ENCODE measurements around the gene VSTM1. TPM values are rescaled to one million over a fixed set of nuclear protein-coding genes. Genes with fewer than 3 reads are reported as not detected.

Gene VSTM1
- not detected in 2 replicates for total RNA-seq

GRCh38 chr19:54063350-54064116 lies at the start of gene VSTM1:
Gene VSTM1, minus strand, starts transcription at chr19:54063897. Its CDS starts 120 bp downstream, at chr19:54063777.

GRCh38 chr19:54102421-54103169 lies 38.9 kb upstream of the VSTM1 start, which contains the start of gene NDUFA3:
Gene NDUFA3, plus strand, starts transcription at chr19:54102855. Its CDS starts 24 bp downstream, at chr19:54102879.

GRCh38 chr19:54100561-54100960 lies 36.9 kb upstream of the VSTM1 start, which contains the start of gene OSCAR:
Gene OSCAR, minus strand, starts transcription at chr19:54100803. Its CDS starts 11 bp downstream, at chr19:54100792.

GRCh38 chr19:54081032-54081431 lies 17.3 kb upstream of the VSTM1 start, which contains the start of gene TARM1:
Gene TARM1, minus strand, starts transcription at chr19:54081365. Its CDS starts 25 bp downstream, at chr19:54081340.

GRCh38 chr19:53991224-53992113 lies 72.2 kb downstream of the VSTM1 start, which contains the start of gene CACNG6:
Gene CACNG6, plus strand, starts transcription at chr19:53991637. Its CDS starts 1,241 bp downstream, at chr19:53992878.

Other genes with a start within 250 kb of the VSTM1 start
- gene NLRP12, start 239.6 kb downstream of the VSTM1 start, total RNA-seq = not detected in 2 replicates
- 169 and 237 TPM in 2 replicates for gene MYADM, start 196.0 kb downstream of the VSTM1 start, total RNA-seq
- gene PRKCG, start 181.7 kb downstream of the VSTM1 start, total RNA-seq = under 0.01 TPM in 1 of 2 replicates, not detected in the other
- 0.13 and 1.1 TPM in 2 replicates for gene CACNG7, start 154.6 kb downstream of the VSTM1 start, total RNA-seq
- gene CACNG8, start 101.0 kb downstream of the VSTM1 start, total RNA-seq = under 0.01 and 0.13 TPM in 2 replicates
- gene CACNG6, start 72.3 kb downstream of the VSTM1 start, total RNA-seq = 0.89 TPM in 1 of 2 replicates, not detected in the other
- not detected in 2 replicates for gene TARM1, start 17.5 kb upstream of the VSTM1 start, total RNA-seq
- gene OSCAR, start 36.9 kb upstream of the VSTM1 start, total RNA-seq = 1.5 TPM in 1 of 2 replicates, not detected in the other
- gene NDUFA3, start 39.0 kb upstream of the VSTM1 start, total RNA-seq = 38.1 and 79.7 TPM in 2 replicates
- 15.0 and 16.8 TPM in 2 replicates for gene TFPT, start 51.8 kb upstream of the VSTM1 start, total RNA-seq
- gene PRPF31, start 51.9 kb upstream of the VSTM1 start, total RNA-seq = 75.3 and 100 TPM in 2 replicates
- 17.9 and 20.4 TPM in 2 replicates for gene CNOT3, start 73.9 kb upstream of the VSTM1 start, total RNA-seq
- 3.5 and 5.2 TPM in 2 replicates for gene LENG1, start 95.8 kb upstream of the VSTM1 start, total RNA-seq
- 4.1 TPM in 1 of 2 replicates, not detected in the other for gene TMC4, start 109.3 kb upstream of the VSTM1 start, total RNA-seq
- gene MBOAT7, start 125.7 kb upstream of the VSTM1 start, total RNA-seq = 140 and 150 TPM in 2 replicates
- 106 and 125 TPM in 2 replicates for gene TSEN34, start 127.4 kb upstream of the VSTM1 start, total RNA-seq
- gene RPS9, start 137.0 kb upstream of the VSTM1 start, total RNA-seq = 1,803 and 1,860 TPM in 2 replicates
- gene LILRB3, start 159.1 kb upstream of the VSTM1 start, total RNA-seq = 1.1 TPM in 1 of 2 replicates, not detected in the other
- gene LILRA6, start 178.9 kb upstream of the VSTM1 start, total RNA-seq = not detected in 2 replicates
- not detected in 2 replicates for gene LILRB5, start 193.4 kb upstream of the VSTM1 start, total RNA-seq
- gene LILRB2, start 217.2 kb upstream of the VSTM1 start, total RNA-seq = not detected in 2 replicates
- not detected in 2 replicates for gene LILRA5, start 249.3 kb upstream of the VSTM1 start, total RNA-seq

Measured in mesangial cell (primary cell).